HG03139 (cell line): ENCODE data around the gene LRRC25.

Experiments used
- ATAC-seq: cut with Tn5 transposase; IDR thresholded peaks from one replicate; pipeline ENCODE4 v1.9.1; 2021; ENCODE audit not compliant: unreplicated experiment

LRRC25 gene

GRCh38 chr19:18348171-18348570, 49.3 kb downstream of the LRRC25 start:
- no peak for ATAC-seq

- ATAC-seq = no peak
Measured at GRCh38 chr19:18346091-18346490, 51.3 kb downstream of the LRRC25 start.

GRCh38 chr19:18345296-18345695, 52.1 kb downstream of the LRRC25 start:
- ATAC-seq = no peak

GRCh38 chr19:18344582-18344950, 52.9 kb downstream of the LRRC25 start:
- no peak for ATAC-seq

GRCh38 chr19:18342090-18342632, 55.3 kb downstream of the LRRC25 start:
- ATAC-seq = no peak
